ENCODE results near the gene FAM120B. TPM values are rescaled to one million over a fixed set of nuclear protein-coding genes. Genes with fewer than 3 reads are reported as not detected.

Gene FAM120B
- total RNA-seq, 3 donors from 2014 or later, result 28.8 to 35.0 (median 33.8) TPM

DNA sequence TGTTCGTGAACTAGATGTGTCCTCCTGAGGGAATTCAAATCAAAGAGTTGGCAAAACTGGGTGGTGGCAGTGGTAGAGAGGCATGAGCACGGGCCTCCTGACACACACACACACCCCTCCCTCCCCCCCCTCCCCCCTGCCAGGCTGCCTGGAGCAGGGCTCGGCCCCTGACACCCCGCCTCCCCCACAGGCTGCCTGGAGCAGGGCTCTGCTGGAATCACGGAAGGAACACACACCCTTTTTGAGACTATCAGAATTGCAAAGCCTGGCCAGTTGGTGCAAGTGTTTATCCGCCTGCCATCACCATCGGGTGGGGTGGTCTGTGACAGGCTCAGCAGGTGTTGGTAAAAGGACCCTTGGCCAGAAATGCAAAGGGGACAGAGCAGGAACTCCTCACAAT is 59.0 kb downstream of the FAM120B start:
- no peak for DNase-seq (ENCODE audit: low spot score in 2 of 2)
- Histone ChIP-seq H3K4me1 (peaks cover 0 to 2% of the 10 kb centered on the region in 2 donors), H3K27me3 (no peaks in the 10 kb centered on the region), H3K4me3 (no peak overlapping the region), H3K9me3 (no peaks in the 10 kb centered on the region), H3K36me3 (no peaks in the 10 kb centered on the region), H3K27ac (peak overlapping the region in 1 of 2 donors; percentile 10)
- TF ChIP-seq, protein P1, sequence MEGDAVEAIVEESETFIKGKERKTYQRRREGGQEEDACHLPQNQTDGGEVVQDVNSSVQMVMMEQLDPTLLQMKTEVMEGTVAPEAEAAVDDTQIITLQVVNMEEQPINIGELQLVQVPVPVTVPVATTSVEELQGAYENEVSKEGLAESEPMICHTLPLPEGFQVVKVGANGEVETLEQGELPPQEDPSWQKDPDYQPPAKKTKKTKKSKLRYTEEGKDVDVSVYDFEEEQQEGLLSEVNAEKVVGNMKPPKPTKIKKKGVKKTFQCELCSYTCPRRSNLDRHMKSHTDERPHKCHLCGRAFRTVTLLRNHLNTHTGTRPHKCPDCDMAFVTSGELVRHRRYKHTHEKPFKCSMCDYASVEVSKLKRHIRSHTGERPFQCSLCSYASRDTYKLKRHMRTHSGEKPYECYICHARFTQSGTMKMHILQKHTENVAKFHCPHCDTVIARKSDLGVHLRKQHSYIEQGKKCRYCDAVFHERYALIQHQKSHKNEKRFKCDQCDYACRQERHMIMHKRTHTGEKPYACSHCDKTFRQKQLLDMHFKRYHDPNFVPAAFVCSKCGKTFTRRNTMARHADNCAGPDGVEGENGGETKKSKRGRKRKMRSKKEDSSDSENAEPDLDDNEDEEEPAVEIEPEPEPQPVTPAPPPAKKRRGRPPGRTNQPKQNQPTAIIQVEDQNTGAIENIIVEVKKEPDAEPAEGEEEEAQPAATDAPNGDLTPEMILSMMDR (IDR thresholded peaks at IDR 0.05), result no peak
- TF ChIP-seq POLR2A (IDR thresholded peaks at IDR 0.05) (no peak), POLR2AphosphoS5 (IDR thresholded peaks at IDR 0.05) (no peak)
- intact Hi-C loops (cut with DNase I; ENCODE audit: low total_unique reads), result no loop called here

DNA sequence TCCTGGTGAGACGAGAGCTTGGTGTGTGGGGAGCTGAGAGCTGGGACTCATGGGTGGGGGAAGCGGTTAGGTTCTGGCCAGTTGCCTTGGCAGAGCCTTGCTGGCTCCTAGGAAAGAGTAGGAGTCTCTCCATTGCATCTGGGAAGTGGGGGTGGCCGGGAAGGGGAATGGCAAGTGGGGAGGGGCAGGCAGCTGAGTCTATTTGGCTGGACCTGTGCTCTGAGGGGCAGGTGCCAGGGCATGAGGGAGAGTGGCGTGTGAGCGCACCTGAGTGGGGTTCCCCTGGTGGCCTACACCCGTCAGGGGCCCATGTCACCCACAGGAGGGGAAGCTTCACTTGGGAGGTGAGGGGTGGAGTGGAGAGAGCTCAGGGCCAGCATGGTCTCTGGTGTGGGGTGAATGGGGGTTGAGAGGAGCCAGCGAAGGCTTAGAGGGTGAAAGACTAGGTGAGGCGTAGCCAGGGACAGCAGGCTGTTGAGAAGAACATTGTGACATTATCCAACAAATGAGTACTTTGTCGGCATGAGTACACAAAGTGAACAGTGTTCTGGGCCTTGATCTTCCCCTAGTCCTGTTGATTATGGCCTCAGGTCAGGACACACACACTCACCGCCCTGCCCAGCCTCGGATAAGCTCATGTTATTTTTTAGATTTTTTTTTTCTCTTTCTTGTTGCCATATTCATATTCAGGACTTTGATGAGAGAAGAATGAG is 59.8 kb downstream of the FAM120B start:
- Histone ChIP-seq H3K9me3 (no peaks in the 10 kb centered on the region), H3K27ac (peak overlapping the region; percentile 55 to 78), H3K36me3 (no peaks in the 10 kb centered on the region), H3K4me3 (no peak overlapping the region), H3K4me1 (no peaks in the 10 kb centered on the region), H3K27me3 (no peaks in the 10 kb centered on the region)
- intact Hi-C loops (cut with DNase I; ENCODE audit: low total_unique reads), result no loop called here
- DNase-seq (ENCODE audit: low spot score in 2 of 2), result no peak
- TF ChIP-seq POLR2AphosphoS5 (IDR thresholded peaks at IDR 0.05), result no peak
- no peak for TF ChIP-seq POLR2A (IDR thresholded peaks at IDR 0.05)
- TF ChIP-seq, protein P1 (IDR thresholded peaks at IDR 0.05), result no peak

DNA sequence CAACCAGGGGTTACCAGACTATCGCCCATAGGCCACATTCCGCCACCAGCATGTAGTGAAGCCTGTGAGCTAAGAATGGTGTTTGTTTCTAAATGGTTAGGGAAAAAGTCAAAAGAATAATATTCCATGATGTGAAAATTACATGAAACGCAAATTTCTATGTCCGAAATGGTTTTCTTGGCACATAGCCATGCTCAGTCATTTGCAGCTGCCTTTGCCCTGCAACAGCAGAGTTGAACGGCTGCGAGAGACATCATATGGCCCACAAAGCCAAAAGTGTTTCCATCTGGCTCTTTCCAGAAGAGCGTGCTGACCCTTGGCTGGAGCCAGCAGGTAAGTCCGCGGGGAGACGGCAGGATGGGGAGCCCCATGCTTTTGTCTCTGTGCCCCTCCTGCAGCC is 60.7 kb downstream of the FAM120B start:
- Histone ChIP-seq H3K27ac (no peak overlapping the region), H3K9me3 (no peaks in the 10 kb centered on the region), H3K36me3 (no peaks in the 10 kb centered on the region), H3K4me3 (no peak overlapping the region), H3K27me3 (no peaks in the 10 kb centered on the region), H3K4me1 (no peaks in the 10 kb centered on the region)
- intact Hi-C loops (cut with DNase I; ENCODE audit: low total_unique reads), result no loop called here
- TF ChIP-seq, protein P1 (IDR thresholded peaks at IDR 0.05), result no peak
- TF ChIP-seq POLR2A (IDR thresholded peaks at IDR 0.05) (no peak), POLR2AphosphoS5 (IDR thresholded peaks at IDR 0.05) (no peak)
- no peak for DNase-seq (ENCODE audit: low spot score in 2 of 2)

GRCh38 chr6:170368544-170368943 is 62.0 kb downstream of the FAM120B start:
- no peaks in the 10 kb centered on the region for H3K4me1 ChIP-seq
- intact Hi-C loops (cut with DNase I; ENCODE audit: low total_unique reads), result no loop called here
- no peak overlapping the region for H3K4me3 ChIP-seq
- TF ChIP-seq POLR2AphosphoS5 (IDR thresholded peaks at IDR 0.05) (no peak), POLR2A (IDR thresholded peaks at IDR 0.05) (no peak)
- TF ChIP-seq, protein P1 (IDR thresholded peaks at IDR 0.05), result no peak
- H3K36me3 ChIP-seq, result no peaks in the 10 kb centered on the region
- H3K9me3 ChIP-seq, result no peaks in the 10 kb centered on the region
- H3K27ac ChIP-seq, result no peak overlapping the region
- DNase-seq (ENCODE audit: low spot score in 2 of 2), result no peak
- H3K27me3 ChIP-seq, result no peaks in the 10 kb centered on the region

- H3K4me3 ChIP-seq, result no peak overlapping the region
Observed at GRCh38 chr6:170369403-170369802, 62.8 kb downstream of the FAM120B start.

More at GRCh38 chr6:170369403-170369802, 62.8 kb downstream of the FAM120B start:
- H3K36me3 ChIP-seq, result no peaks in the 10 kb centered on the region
- no peak overlapping the region for H3K27ac ChIP-seq
- no peak for DNase-seq (ENCODE audit: low spot score in 2 of 2)
- TF ChIP-seq, protein P1 (IDR thresholded peaks at IDR 0.05), result no peak
- TF ChIP-seq POLR2AphosphoS5 (IDR thresholded peaks at IDR 0.05) (no peak), POLR2A (IDR thresholded peaks at IDR 0.05) (no peak)
- H3K27me3 ChIP-seq, result no peaks in the 10 kb centered on the region
- no peaks in the 10 kb centered on the region for H3K4me1 ChIP-seq
- no peaks in the 10 kb centered on the region for H3K9me3 ChIP-seq
- intact Hi-C loops (cut with DNase I; ENCODE audit: low total_unique reads), result no loop called here

All from breast epithelium (tissue), 4 donors.